ENCODE data around the gene IRF7.
A peak's percentile ranks its signal among the peaks of the same experiment; 100 is the strongest.

The IRF7 gene

DNA sequence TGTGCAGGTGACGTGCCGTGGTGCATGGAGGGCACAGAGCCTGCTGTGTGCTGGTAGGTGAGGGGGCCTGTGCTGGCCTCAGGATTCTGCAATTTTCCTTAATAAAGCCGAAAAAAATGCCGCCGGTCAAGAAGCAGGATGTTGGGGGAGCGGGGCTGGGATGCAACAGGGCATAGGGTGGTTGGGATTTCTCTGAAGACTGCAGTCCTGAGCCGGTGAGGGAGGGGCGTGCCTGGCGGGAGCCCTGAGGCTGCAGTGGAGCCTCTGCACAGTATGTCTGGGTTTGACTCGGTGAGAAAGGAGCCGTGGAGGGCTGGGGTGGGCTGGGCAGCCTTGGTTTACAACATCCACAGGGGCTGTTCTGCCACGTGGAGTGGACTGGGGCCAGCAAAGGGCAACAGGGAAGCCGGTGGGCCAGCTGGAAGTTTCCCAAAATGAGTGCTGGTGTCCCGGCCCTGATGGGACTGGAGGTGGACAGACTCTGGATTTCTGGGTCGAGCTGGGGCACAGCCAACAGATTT, 7.7 kb upstream of the IRF7 start:
- no peak for FAIRE-seq
- DNase-seq (ENCODE audit: insufficient read length, low spot score), result no peak

DNA sequence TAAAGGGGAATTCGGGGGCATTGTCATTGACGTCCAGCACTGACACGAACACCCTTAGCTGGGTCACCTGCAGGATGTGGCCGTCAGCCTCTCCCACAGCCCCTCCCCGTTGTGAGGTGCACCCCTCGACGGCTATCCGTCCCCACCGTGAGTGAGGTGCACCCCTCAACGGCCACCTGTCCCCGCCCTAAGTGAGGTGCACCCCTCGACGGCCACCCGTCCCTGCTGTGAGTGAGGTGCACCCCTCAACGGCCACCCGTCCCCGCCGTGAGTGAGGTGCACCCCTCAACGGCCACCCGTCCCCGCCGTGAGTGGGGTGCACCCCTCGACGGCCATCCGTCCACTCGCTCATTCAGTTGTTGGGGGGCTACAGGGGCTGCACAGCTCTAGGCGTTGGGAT, 6.1 kb upstream of the IRF7 start:
- DNase-seq (ENCODE audit: insufficient read length, low spot score) (no peak), FAIRE-seq (no peak)

DNA sequence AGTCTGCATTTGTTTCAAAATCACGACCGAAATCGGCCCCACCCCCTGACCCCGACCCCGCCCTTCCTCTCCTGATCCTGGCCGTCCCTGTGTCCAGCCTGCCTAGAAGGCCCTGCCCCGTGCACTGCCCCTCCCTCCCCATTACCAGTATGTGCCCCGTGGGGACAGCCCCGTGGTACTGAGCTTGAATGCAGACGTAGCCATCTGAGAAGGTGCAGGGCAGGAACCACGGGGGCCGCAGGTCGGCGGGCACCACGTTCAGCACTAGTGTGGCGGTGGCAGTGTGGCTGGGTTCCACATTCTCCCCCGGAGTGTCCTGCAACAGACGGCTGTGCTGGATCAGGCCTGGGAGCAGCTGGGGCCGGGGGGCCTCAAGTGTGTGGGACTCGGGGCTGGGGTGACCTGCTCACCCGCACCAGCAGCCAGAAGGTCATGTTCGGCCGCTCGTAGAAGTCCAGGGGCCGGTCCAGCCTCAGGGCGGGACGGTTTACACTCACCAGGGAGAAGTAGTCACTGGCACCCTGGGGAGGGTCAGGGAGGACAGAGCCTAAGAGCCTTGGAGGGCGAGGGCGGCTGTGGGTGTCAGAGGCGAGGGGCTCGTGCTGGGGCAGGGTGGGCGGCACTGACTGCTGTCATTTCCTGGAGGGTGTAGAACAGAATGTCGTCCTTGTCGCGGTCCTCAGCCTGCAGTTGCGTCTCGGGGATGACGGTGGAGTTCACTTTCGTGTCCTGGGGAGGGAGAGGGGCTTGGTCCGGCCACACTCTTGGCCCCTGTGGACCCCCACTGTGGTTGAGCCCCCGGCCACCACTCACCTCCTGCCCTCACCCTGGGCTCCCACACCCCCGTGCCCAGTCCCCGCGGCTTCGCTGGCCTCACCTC, 5.4 kb upstream of the IRF7 start:
- DNase-seq (ENCODE audit: insufficient read length, low spot score), result no peak
- no peak for FAIRE-seq

DNA sequence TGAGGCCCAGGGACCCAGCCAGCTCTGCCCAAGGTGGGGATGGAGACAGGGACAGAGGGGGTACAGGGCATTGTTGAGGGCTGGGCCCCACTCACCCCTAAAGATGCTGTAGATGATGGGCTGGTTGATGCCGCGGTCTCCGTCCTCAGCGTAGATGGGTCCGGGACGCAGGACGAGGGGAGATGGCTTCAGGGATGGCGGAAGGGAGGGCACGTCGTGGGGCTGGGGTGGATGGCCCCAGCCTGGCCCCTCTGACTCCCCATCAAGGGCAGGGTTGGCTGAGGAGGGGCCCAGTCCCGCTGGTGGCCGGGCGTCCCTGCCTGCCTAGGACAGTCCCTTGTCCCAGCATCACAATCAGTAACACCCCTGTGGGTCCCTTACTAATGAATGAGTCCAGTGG, 4.5 kb upstream of the IRF7 start:
- DNase-seq (ENCODE audit: insufficient read length, low spot score) (no peak), FAIRE-seq (no peak)

DNA sequence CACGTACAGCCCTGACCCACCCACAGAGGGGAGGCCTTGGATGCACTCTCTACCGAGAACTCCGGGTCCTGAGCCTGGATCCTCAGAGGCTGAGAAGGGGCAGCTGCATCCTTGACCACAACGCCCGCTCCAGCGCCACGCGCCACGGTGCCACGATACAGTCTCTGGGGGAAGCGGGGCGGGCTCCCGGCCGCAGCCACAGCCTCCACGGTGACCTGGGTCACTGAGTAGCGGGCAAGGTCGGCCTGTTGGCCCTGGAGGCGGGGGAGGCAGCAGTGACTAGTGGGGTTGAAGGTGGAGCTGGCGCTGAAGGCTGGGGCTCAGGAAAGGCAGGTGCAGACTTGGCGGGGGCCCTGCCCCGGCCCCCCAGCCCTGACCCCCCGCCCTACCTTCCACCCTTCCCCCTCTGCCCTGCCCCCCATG, 3.9 kb upstream of the IRF7 start:
- DNase-seq (ENCODE audit: insufficient read length, low spot score) (no peak), FAIRE-seq (no peak)

DNA sequence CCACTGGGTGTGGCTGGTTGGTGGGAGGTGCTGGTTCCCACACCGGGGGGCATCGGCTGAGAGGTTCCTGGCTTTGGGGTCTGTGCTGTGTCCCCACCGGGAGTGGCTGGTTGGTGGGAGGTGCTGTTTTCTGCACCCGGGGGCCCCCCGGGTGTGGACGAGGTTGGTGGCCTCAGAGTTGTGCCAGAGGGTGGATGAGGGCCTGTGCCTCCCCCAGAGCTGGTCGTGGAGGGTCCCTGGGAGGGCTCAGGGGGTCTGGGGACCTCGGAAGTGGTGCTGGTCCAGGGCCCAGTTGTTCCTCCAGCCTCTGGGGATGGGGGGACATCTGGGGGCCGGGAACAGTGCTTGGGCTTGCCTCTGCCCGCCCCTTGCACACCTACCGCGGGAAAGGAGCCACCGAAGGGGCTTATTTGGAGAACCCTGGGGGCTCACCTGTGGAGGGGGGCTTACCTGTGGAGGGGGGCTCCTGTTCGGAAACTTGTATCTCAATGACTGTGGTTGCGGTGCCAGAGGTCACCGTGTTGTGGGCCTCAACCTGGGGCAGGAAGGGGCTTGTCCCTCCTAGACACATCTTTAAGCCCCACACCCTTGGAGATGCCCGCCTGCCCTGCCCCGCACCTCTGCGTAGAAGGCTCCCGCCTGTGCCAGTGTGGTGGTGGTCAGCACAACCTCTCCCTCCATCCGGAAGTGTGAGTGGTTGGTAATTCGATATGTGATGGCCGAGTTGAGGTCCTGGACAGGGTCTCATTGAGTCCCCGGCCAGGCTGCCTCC, 3.3 kb upstream of the IRF7 start:
- no peak for DNase-seq (ENCODE audit: insufficient read length, low spot score)
- FAIRE-seq, result no peak

DNA sequence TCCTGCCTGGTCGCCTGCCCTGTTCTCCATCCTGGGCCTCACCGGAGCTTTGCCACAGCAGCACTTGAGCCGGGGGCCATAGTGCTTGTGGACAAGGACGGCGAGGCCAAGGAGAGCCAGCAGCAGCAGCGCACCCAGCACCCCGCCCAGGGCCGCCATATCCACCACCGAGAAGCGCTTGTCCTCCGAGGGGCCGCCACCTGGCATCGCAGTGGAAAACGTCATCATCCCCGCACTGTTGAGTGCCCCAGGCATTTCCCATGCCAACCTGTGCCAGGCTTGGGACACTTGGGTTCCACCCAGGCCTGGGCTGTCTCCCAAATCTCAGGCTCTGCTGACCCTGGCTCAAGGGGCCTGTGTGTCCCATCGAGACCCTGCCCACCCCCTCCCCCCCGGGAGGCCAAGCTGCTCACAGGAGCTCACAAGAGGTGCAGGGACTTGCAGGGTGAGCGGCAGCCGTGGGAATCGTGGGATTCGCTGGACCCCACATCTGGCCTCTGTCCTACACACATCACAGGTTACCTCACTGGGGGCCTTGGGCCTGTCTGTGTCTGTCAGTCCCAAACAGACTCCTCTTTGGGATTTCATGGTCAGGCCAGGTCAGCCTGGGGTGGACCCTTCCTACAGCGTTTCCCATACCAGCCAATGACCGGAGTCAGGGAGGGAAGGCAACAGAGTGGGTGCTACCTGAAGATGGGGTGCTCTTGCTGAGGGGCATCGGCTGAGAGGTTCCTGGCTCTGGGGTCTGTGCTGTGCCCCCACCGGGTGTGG, 2.3 kb upstream of the IRF7 start:
- DNase-seq (ENCODE audit: insufficient read length, low spot score) (no peak), FAIRE-seq (no peak)

DNA sequence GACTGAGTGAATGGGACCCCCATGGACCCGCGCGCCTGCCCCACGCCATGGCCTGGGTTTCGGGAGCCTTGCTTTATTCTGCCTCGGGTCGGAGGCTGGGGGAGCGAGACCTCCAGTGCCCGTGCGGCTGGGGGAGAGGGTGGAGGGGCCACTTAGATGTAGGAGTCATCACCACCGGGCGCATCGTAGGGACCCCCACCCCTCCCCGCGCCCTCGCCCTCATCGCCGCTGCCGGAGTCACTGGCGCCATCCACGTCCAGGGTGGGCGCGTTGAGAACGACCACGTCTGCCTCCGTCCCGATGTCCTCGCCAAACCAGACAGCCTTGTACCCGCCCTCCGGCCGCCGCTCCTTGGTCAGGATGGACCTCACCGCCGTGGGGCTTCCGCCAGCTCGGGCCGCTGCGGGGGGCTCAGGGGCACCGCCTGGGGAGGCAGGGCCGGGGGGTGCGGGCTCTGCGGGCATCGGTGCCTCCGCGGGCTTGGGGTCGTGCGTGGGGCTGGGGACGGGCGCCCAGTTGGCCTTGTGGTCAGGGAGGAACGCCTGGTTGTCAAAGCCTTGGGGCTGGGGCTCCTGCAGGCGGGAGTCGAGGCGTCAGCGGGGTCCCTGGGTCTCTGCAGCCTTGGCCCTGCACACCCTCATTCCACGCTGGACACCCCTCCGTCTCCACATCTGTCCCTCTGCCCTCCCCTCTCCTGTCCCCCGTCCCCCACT, 1.6 kb upstream of the IRF7 start:
- DNase-seq (ENCODE audit: insufficient read length, low spot score) (no peak), FAIRE-seq (no peak)

DNA sequence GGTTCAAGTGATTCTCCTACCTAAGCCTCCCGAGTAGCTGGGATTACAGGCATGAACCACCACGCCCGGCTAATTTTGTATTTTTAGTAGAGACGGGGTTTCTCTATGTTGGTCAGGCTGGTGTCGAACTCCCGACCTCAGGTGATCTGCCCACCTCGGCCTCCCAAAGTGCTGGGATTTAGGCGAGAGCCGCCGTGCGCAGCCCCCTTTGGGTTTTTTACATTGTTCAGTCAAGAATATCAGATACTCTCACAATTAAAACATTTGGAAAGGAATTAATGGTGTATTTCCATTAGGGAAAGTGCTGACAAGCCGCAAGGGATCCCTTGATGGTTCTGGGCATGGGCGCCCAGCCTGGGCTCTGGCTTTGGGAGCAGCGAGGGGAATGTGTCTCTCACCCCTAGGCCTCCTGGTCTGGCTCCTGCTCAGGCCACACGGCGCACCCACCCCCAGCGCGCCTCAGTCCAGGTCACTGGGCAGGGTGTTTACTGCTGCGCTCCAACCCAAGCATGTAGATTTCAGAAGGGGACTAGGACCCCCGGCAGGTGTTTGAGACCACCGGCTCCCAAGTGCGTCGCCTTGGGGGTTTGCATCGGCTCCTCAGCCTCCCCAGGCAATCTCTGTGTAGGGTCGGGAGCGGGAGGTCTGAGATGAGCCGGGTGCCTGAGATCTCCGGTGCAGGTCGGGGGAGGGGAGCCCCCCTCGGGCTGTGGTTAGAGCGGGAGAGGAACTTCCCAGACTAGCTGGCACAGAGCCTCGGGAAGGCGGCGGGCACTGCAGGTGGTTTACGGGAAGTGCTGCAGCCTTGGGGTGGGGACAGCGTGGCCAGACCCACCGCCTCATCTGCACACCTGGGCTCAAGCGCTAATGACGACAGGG, 809 bp upstream of the IRF7 start:
- FAIRE-seq (no peak), DNase-seq (ENCODE audit: insufficient read length, low spot score) (no peak)

DNA sequence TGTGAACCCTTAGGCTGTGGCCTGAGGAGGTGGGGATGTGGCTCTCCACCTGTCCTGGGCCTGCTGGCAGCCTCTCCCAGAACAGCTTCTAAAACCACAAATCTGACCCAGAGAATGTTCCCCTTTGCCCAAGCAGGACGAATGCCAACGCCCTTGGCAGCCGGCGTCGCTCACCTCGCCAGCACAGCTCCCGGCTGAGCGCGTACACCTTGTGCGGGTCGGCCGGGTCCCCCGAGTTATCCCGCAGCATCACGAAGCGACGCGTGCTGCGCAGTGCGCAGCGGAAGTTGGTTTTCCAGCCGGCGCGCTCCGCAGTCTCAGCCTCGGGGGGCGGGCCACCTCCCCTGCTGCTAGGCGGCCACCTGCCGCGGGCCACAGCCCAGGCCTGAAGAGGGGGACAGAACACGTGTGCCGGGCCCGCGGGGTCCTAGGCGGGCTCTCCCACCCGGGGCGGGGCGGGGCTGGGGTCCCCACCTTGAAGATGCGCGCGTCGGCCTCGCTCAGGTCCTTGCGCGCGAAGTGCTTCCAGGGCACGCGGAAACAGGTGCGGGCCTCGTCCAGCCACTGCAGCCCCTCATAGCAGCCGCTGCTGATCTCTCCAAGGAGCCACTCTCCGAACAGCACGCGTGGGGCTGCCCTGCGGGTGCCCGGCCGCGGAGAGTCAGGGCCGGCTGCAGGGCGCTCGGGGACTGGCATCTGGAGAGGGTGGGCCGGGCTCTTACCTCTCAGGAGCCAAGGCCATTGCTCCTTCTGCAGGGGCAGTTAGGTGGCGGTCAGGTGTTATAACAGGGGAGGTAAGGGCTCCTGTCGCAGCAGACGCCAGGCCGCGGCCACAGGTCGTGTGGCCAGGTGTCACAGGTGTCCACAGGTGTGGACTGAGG, 887 bp downstream of the IRF7 start:
- FAIRE-seq, result no peak

DNA sequence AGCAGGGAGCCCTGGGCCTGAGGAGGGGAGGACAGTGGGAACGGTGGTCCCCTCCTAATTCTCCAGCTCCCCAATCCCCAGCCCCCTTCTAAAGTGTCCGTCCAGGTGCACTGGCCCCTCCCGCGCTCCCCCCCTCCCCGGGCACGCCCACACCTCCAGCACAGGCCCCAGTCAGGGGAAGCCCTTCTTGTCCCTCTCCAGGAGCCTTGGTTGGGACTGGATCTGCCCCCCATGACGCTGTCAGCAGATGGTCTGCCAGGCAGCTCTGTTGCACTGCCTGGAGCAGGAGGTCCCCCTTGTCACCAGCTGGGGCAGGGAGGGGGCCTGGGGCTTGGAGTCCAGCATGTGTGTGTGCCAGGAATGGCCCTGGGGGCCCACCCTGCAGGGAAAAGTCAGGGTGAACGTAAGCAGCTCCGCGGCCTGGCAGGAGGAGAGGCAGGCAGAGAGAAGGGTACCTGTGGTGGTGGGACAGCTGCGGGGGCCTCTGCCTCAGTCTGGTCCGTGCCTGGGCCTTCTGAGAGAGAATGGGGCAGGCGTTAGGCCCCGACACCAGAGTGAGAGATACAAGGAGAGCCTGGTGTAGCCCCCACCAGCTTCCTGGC, 1.6 kb downstream of the IRF7 start:
- no peak for DNase-seq (ENCODE audit: insufficient read length, low spot score)

More for the DNA sequence above, 887 bp downstream of the IRF7 start:
- no peak for DNase-seq (ENCODE audit: insufficient read length, low spot score)

DNA sequence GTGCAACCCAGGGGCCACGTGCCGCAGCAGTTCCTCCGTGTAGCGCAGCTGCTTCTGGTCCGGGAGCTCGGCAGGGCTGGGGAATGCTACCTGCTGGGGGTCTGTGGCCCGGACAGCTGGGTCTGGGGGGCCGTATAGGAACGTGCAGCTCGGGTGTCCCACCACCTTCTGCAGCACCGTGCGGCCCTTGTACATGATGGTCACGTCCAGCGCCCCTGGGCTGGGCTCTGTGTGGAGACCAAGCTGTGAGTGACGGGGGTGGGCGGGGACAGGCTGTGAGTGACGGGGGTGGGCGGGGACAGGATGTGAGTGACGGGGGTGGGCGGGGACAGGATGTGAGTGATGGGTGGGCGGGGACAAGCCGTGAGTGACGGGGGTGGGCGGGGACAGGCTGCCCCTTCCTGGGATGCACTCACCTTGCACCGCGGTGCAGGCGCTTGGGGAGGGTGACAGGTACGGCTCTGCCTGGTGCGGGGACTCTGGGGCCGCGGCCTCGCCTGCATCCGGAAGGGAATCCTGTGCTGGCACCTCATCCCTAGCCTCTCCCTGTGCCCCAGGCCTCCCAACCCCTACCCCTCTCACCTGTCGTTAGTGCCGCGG, 2.3 kb downstream of the IRF7 start:
- FAIRE-seq (peak; percentile 68), DNase-seq (ENCODE audit: insufficient read length, low spot score) (no peak)

More for the DNA sequence above, 1.6 kb downstream of the IRF7 start:
- FAIRE-seq, result no peak

DNA sequence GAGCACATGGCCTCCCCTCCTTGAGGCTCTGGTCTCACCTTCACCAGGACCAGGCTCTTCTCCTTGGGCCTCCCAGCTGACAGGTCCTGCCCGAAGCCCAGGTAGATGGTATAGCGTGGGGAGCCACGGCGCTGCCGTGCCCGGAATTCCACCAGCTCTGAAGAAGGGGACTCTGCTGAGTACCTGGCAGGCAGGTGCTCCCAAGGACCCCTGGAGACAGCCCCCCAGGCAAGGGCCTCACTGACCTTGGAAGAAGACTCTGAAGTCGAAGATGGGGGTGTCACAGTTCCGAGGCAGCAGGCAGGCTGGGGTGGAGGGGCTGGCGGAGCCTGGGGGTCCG, 2.8 kb downstream of the IRF7 start:
- no peak for DNase-seq (ENCODE audit: insufficient read length, low spot score)
- FAIRE-seq, result no peak

DNA sequence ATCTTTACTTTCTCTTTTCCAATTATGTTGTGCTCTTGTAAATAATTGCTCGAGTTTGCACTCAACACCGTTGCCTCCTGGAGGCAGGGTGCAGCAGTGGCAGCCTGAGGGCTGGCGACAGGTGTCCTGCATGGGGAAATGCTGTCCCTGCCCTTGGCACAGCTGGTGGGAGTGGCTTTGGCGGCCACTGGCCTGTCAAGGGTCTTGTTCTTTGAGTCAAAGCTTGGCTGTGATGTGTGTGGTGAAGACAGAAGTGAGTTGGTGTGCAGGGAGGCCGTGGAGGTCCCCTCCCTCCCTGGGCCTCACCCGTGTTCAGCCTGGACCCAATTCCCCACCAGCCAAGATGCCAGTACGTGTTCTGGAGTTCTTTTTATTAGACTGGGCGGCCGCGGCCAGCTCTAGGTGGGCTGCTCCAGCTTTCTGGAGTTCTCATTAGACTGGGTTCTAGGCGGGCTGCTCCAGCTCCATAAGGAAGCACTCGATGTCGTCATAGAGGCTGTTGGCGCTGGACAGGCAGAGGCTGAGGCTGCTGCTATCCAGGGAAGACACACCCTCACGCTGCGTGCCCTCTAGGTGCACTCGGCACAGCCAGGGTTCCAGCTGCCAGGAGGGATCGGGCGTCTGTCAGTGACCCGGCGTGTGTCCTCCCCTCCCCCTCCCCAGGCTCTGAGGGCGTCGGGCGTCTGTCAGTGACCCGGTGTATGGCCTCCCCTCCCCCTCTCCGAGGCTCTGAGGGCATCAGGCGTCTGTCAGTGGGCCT, 3.4 kb downstream of the IRF7 start:
- DNase-seq (ENCODE audit: insufficient read length, low spot score) (no peak), FAIRE-seq (peak; percentile 72)

DNA sequence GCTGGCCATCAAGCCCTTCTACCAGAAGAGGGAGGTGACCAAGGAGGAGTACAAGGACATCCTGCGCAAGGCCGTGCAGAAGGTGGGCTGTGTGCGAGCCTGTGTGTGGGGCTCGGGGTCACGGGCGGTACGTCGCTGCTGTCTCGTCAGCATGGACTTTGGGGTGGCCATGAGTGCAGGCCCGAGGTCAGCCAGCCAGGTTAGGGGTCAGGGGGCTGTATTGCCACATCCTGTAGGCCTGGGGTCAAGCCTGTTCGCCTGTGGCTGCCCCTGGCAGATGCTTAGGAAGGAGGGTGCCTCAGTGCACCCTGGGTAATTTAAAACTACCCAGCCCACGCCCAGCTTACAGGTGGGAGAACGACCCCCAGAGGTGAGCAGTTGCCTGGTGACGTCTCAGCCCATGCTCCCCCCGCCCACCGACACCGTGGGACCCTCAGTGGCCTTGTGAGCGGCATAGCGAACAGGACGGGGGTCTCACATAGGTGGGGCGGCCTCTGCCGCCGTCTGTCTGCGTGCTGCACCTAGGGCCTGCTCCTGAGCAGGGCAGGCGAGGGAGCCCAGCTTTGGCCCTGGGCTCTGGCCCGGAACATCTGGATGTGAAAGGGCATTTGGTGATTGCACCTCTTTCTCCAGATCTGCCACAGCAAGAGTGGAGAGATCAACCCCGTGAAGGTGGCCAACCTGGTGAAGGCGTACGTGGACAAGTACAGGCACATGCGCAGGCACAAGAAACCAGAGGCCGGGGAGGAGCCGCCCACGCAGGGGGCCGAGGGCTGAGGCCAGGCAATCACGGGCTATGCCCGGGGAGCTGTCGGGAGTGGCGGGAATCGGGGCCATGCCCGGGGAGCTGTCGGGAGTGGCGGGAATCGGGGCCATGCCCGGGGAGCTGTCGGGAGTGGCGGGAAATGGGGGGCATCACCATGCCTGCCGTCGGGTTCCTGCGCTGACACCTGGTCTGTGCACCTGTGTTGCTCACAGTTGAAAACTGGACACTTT, 4.5 kb downstream of the IRF7 start:
- DNase-seq (ENCODE audit: insufficient read length, low spot score) (no peak), FAIRE-seq (no peak)

Measured in GM19239 (cell line).